GM06990 (cell line): Measurements from ENCODE around the gene NPAS4.
A peak's percentile ranks its signal among the peaks of the same experiment; 100 is the strongest.

Source experiments
- DNase-seq: peaks from one replicate; pipeline ENCODE4 v3.0.0-alpha.2; 2011; ENCODE audit not compliant: insufficient read length; ENCODE audit errors: extremely low read depth
- H3K27me3 ChIP-seq: replicated peaks from 2 replicates; pipeline ENCODE4 v1.6.0; 2011; ENCODE audit warnings: low read length; ENCODE audit not compliant: control insufficient read depth, insufficient read depth
- H3K36me3 ChIP-seq: 2 replicates; pipeline ENCODE4 v1.5.1; 2011; ENCODE audit warnings: low read length; ENCODE audit not compliant: control insufficient read depth, insufficient read depth
- H3K4me3 ChIP-seq: replicated peaks from 2 replicates; pipeline ENCODE4 v1.5.1; 2011; ENCODE audit warnings: low read depth, mild to moderate bottlenecking, control low read depth, low read length
- TF ChIP-seq, protein P1 (sequence below): IDR thresholded peaks from 2 replicates; pipeline ENCODE4 v1.5.1; 2011; ENCODE audit warnings: low read length, control low read depth, mild to moderate bottlenecking, inconsistent platforms; ENCODE audit not compliant: insufficient read depth, poor library complexity, severe bottlenecking

Gene NPAS4

DNA sequence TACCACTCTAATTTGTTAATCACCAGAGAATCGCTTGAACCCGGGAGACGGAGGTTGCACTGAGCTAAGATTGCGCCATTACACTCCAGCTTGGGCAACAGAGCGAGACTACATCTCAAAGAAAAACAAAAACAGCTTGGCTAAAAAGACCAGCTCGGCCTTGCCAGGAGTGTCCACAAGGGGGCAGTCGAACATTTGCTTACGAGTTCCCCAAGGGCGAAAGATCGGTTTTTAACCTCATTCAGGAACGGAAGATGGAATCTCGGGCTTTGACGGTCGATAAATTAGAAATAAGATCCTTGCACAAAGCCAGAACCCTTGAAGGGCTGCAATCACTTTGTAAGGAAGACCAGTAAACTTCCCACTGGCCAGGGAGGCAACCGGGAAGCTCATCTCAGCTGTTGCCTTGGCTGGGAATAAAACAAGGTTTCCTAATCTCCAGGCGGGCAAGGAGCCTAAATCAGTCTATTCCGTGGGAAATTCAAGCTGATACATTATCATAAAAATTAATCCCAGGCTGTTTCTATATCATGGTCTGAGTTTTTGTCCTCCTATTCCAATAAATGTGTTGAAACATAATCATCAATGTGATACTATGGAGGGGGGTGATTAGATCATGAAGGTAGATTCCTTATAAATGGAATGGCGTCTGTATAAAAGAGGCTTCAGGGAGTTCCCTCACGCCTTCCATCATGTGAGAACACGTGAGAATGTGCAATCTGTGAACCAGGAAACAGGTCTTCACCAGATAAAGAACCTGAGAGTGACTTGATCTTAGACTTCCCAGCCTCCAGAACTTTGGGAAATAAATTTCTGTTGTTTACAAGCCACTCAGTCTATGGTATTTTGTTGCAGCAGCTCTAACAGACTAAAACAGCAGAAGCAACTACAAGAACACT, 34.4 kb upstream of the NPAS4 start:
- no peak overlapping the region for H3K4me3 ChIP-seq
- DNase-seq: no peak
- H3K36me3 ChIP-seq: no peaks in the 10 kb centered on the region
- no peaks in the 10 kb centered on the region; the same call in none of the 2 replicates for H3K27me3 ChIP-seq
- TF ChIP-seq, protein P1, sequence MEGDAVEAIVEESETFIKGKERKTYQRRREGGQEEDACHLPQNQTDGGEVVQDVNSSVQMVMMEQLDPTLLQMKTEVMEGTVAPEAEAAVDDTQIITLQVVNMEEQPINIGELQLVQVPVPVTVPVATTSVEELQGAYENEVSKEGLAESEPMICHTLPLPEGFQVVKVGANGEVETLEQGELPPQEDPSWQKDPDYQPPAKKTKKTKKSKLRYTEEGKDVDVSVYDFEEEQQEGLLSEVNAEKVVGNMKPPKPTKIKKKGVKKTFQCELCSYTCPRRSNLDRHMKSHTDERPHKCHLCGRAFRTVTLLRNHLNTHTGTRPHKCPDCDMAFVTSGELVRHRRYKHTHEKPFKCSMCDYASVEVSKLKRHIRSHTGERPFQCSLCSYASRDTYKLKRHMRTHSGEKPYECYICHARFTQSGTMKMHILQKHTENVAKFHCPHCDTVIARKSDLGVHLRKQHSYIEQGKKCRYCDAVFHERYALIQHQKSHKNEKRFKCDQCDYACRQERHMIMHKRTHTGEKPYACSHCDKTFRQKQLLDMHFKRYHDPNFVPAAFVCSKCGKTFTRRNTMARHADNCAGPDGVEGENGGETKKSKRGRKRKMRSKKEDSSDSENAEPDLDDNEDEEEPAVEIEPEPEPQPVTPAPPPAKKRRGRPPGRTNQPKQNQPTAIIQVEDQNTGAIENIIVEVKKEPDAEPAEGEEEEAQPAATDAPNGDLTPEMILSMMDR: peak; percentile 95

DNA sequence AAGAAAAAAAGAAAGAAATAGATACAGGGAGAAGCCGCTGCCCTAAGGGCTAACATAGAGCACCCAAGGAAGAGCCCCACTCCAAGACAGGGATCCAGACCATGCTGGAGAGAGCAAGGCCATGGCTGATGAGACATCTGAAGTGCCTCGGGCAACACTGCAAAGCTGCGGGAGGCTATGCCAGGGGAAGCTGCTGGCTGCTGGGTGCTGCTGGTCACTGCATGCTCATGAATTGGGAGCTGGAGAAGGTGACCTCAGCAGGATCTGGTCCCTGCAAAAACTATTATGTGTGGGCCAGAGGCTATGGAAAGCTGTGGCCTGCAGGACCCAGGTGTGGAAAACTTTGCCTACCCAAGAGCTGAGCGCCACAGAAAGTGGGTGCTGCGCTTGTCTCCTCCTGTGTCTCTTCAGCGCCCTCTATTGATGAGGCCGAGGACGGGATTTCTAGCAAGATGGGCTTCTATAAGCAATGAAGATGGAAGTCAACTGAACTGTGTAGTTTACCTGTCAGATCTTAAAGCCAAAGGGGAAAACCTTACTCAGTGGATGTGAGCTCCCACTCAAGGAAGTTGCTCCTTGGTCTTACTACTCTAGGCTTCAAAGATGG, 32.0 kb upstream of the NPAS4 start:
- no peak for DNase-seq
- no peaks in the 10 kb centered on the region for H3K36me3 ChIP-seq
- TF ChIP-seq, protein P1: peak; percentile 93
- H3K27me3 ChIP-seq: no peaks in the 10 kb centered on the region; the same call in none of the 2 replicates
- H3K4me3 ChIP-seq: no peak overlapping the region

DNA sequence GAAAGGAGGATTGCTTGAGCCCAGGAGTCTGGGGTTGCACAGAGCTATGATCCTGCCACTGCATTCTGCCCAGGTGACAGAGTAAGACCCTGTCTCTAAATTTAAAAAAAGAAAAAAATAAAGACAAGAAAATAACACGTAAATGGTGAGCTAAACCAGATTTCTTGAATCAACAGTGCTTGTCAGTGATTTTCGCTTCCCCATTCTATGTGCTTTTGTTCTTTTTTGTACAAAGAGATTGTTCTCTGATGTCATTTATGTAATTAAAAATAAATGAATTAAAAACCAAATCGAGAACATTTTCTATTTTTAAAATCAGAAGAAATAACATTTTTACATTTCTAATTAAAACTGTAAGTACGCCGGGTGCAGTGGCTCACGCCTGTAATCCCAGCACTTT, 29.5 kb upstream of the NPAS4 start:
- H3K4me3 ChIP-seq: no peak overlapping the region
- TF ChIP-seq, protein P1: no peak
- peak; percentile 33 for DNase-seq
- no peaks in the 10 kb centered on the region for H3K36me3 ChIP-seq
- no peaks in the 10 kb centered on the region; the same call in none of the 2 replicates for H3K27me3 ChIP-seq

DNA sequence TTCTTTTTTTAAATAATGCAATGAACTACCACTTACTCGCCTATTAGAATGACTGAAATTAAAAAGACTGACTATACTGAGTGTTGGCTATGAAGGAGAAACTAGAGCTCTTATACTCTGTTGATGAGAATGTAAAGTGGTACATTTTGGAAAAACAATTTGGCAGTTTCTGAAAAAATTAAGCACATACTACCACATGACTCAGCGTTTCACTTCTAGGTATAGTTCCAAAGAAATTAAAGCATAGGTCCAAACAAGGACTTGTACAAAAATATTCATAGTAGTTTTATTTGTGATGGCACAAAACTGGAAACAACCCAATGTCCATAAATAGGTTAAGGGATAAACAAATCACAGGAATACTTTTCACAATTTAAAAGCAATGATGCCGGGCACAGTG, 26.9 kb upstream of the NPAS4 start:
- no peaks in the 10 kb centered on the region for H3K36me3 ChIP-seq
- H3K4me3 ChIP-seq: no peak overlapping the region
- no peak for DNase-seq
- no peaks in the 10 kb centered on the region; the same call in 1 of the 2 replicates for H3K27me3 ChIP-seq
- TF ChIP-seq, protein P1: no peak

DNA sequence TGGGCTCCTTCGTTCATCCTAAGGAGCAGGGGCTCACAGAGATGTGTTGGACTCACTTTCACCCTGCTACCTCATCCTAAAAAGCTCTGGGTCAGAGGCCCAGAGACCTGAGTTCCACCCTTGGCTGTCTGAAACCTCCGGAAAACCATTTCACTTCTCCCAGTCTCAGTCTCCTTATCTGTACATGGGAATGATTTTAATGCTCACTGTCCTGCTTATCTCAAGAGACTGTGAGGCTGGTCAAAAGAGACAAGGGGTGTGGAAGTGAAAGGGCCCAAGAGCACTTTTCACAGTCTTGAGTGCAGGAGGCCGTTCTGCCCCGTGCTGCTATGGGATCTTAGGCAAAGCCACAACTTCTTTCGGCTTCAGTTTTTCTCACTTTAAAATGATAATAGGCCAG, 13.2 kb upstream of the NPAS4 start:
- TF ChIP-seq, protein P1: no peak
- Histone ChIP-seq H3K27me3 (peaks cover 1% of the 10 kb centered on the region; the same call in 1 of the 2 replicates), H3K4me3 (no peak overlapping the region), H3K36me3 (no peaks in the 10 kb centered on the region)
- no peak for DNase-seq
